OCI-LY1 (cell line): ENCODE data around the gene SEMA3A.

Experiments used
- CTCF ChIP-seq: fragments of 200-600 bp; sonication (generic), shearing (Covaris generic); IDR thresholded peaks from 2 replicates; pipeline ENCODE4 v1.5.1; 2017; ENCODE audit warnings: mild to moderate bottlenecking, antibody characterized with exemption, low read length, moderate library complexity, mixed read lengths
- EZH2 ChIP-seq: fragments of 200-600 bp; sonication (generic), shearing (Covaris generic); IDR thresholded peaks from 2 replicates; pipeline ENCODE4 v1.8.0; 2017; ENCODE audit warnings: borderline replicate concordance, mixed run types, mild to moderate bottlenecking, antibody characterized with exemption, low read length, moderate library complexity, mixed read lengths

- TF ChIP-seq CTCF: no peak
- TF ChIP-seq EZH2: no peak
Measured at GRCh38 chr7:84022684-84023308, 171.8 kb downstream of the SEMA3A start.
